Posterior vena cava (tissue), 2 donors: Measurements from ENCODE around the gene DDIT3. TPM values are rescaled to one million over a fixed set of nuclear protein-coding genes. Genes with fewer than 3 reads are reported as not detected.
"Not testable (repeated sequence)": the region's sequence is repeated elsewhere in the genome, so short reads cannot be mapped to it uniquely, and the experiment has no call there.

Source experiments
- DNase-seq: peaks from one replicate; pipeline ENCODE4 v3.0.0-alpha.2; 2020; ENCODE audit warnings: low spot score
- intact Hi-C, 2 donors: fragments of 100-400 bp; cut with DNase I; formaldehyde crosslinking; loops; one replicate each; pipeline versions ENCODE4 v1.14.1 to v1.14.2; 2022 to 2023
- total RNA-seq, 2 donors: library from RNA; stranded (reverse); fragmentation: NEBNext Ultra II Directional; extraction: Animal tissue kit (Norgen Biotek cat#: 25700); gene quantifications; one replicate each; pipeline ENCODE4 v1.2.1, GENCODE V29; 2021
- donor health status: DM: yes; HTN: yes; CAD: no.
- donor health status: DM: yes; HTN: yes; CAD: no.

DDIT3 gene
- total RNA-seq, 2 donors from 2014 or later: 34.0 to 43.8 TPM

- no peak for DNase-seq
- intact Hi-C loops: no loop called here
Measured at GRCh38 chr12:57528831-57529555, 8.7 kb upstream of the DDIT3 start.

GRCh38 chr12:57528176-57528575 is 7.9 kb upstream of the DDIT3 start:
- DNase-seq: no peak
- intact Hi-C loops: no loop called here

- no peak for DNase-seq
- intact Hi-C loops: no loop called here
Measured at GRCh38 chr12:57527184-57527583, 6.9 kb upstream of the DDIT3 start.

GRCh38 chr12:57526477-57527126 is 6.3 kb upstream of the DDIT3 start:
- intact Hi-C loops: no loop called here

GRCh38 chr12:57525615-57526383 is 5.5 kb upstream of the DDIT3 start:
- intact Hi-C loops: no loop called here
- no peak for DNase-seq

More at GRCh38 chr12:57526477-57527126, 6.3 kb upstream of the DDIT3 start:
- no peak for DNase-seq

GRCh38 chr12:57524814-57525614 is 4.7 kb upstream of the DDIT3 start:
- DNase-seq: no peak
- intact Hi-C loops: no loop called here

GRCh38 chr12:57523706-57524614 is 3.6 kb upstream of the DDIT3 start:
- no peak for DNase-seq
- intact Hi-C loops: no loop called here

- intact Hi-C loops: no loop called here
- DNase-seq: peak; percentile 91
Measured at GRCh38 chr12:57522887-57523705, 2.8 kb upstream of the DDIT3 start.

- DNase-seq: peak; percentile 97
- intact Hi-C loops: no loop called here
Measured at GRCh38 chr12:57522011-57522886, 1.9 kb upstream of the DDIT3 start, which contains the start of gene MBD6. TSS of gene MBD6 (plus strand) at chr12:57522824. CDS start at chr12:57524304, 1,480 bp downstream.

- DNase-seq: no peak
- intact Hi-C loops: no loop called here
Measured at GRCh38 chr12:57521525-57522010, 1.3 kb upstream of the DDIT3 start.

GRCh38 chr12:57519796-57520052 is 590 bp downstream of the DDIT3 start:
- DNase-seq: no peak
- intact Hi-C loops: no loop called here

- DNase-seq: peak; percentile 83
- intact Hi-C loops: no loop called here
Measured at GRCh38 chr12:57518920-57519795, 1.2 kb downstream of the DDIT3 start.

- intact Hi-C loops: no loop called here
- no peak for DNase-seq
Measured at GRCh38 chr12:57518176-57518919, 2.0 kb downstream of the DDIT3 start.

GRCh38 chr12:57517718-57518117 is 2.6 kb downstream of the DDIT3 start:
- DNase-seq, intact Hi-C loops: not testable (repeated sequence)

- no peak for DNase-seq
- intact Hi-C loops: no loop called here
Measured at GRCh38 chr12:57517187-57517586, 3.1 kb downstream of the DDIT3 start.
